Gastrocnemius medialis (tissue), 4 donors: ENCODE measurements around the gene TUBB3. TPM values are rescaled to one million over a fixed set of nuclear protein-coding genes. Genes with fewer than 3 reads are reported as not detected.

ENCODE experiments used
- ATAC-seq, 2 donors: fragments of 150-250 bp; one replicate each; pipeline ENCODE4 v1.9.1; 2016
- DNase-seq, 2 donors: peaks; one replicate each; pipeline ENCODE4 v3.0.0-alpha.2; 2019
- H3K27ac ChIP-seq, 4 donors: fragments of 200-600 bp; sonication (generic); 1 replicate in 1 of 4; 2 replicates in 3 of 4; pipeline ENCODE4 v1.5.1; 2016 to 2018; ENCODE audit warnings: mild to moderate bottlenecking in 2 of 4, moderate library complexity in 1 of 4
- H3K27me3 ChIP-seq, 3 donors: fragments of 200-600 bp; sonication (generic) in 2 of 3; 1 replicate in 1 of 3; 2 replicates in 2 of 3; pipeline versions ENCODE4 v1.5.1 to v1.6.0; 2016 to 2019; ENCODE audit warnings: mild to moderate bottlenecking in 1 of 3, moderate library complexity in 1 of 3
- H3K36me3 ChIP-seq, 2 donors: fragments of 200-600 bp; sonication (generic) in 1 of 2; one replicate each; pipeline ENCODE4 v1.5.1; 2017 to 2018
- H3K4me1 ChIP-seq, 2 donors: fragments of 200-600 bp; sonication (generic) in 1 of 2; one replicate each; pipeline ENCODE4 v1.5.1; 2016 to 2017; ENCODE audit warnings: mild to moderate bottlenecking in 2 of 2
- H3K4me3 ChIP-seq, 4 donors: fragments of 200-600 bp; sonication (generic) in 3 of 4; 1 replicate in 1 of 4; 2 replicates in 3 of 4; pipeline ENCODE4 v1.5.1; 2016 to 2019; ENCODE audit warnings: mild to moderate bottlenecking in 2 of 4
- H3K9me3 ChIP-seq, 3 donors: fragments of 200-600 bp; sonication (generic) in 2 of 3; 1 replicate in 1 of 3; 2 replicates in 2 of 3; pipeline ENCODE4 v1.5.1; 2016 to 2019
- POLR2A ChIP-seq, 2 donors: fragments of 450-650 bp; IDR thresholded peaks; one replicate each; pipeline ENCODE4 v1.6.1; 2017; ENCODE audit warnings: antibody characterized with exemption in 2 of 2, mild to moderate bottlenecking in 2 of 2, moderate library complexity in 2 of 2
- in situ Hi-C, 4 donors: fragments of 200-750 bp; cut with MboI; loops; one replicate each; pipeline versions ENCODE4 v1.15.0 to v1.8.0; 2017; ENCODE audit warnings: low sequenced_read_pairs in 4 of 4
- intact Hi-C: fragments of 100-400 bp; cut with DNase I; formaldehyde crosslinking; loops from one replicate; pipeline ENCODE4 v1.15.1; 2023; ENCODE audit warnings: low total_unique reads
- total RNA-seq, 4 donors: library from RNA; depleted of rRNA; stranded (reverse); fragments of >200 nt; gene quantifications; one replicate each; pipeline versions ENCODE4 v1.1.0 to v1.2.3, GENCODE V29; 2016
- TF ChIP-seq, protein P1 (sequence below), 5 experiments: fragments of 450-650 bp in 3 of 5; fragments of 200-600 bp in 2 of 5; sonication (generic) in 2 of 5; IDR thresholded peaks in 4 of 5; conservative IDR thresholded peaks in 1 of 5; 1 replicate in 4 of 5; 2 replicates in 1 of 5; pipeline ENCODE4 v1.5.1; 2016 to 2019; ENCODE audit warnings: antibody characterized with exemption in 5 of 5, mild to moderate bottlenecking in 3 of 5, moderate library complexity in 3 of 5

Gene TUBB3
- total RNA-seq, 4 donors from 2014 or later = 1.1 TPM; not detected in 3

DNA sequence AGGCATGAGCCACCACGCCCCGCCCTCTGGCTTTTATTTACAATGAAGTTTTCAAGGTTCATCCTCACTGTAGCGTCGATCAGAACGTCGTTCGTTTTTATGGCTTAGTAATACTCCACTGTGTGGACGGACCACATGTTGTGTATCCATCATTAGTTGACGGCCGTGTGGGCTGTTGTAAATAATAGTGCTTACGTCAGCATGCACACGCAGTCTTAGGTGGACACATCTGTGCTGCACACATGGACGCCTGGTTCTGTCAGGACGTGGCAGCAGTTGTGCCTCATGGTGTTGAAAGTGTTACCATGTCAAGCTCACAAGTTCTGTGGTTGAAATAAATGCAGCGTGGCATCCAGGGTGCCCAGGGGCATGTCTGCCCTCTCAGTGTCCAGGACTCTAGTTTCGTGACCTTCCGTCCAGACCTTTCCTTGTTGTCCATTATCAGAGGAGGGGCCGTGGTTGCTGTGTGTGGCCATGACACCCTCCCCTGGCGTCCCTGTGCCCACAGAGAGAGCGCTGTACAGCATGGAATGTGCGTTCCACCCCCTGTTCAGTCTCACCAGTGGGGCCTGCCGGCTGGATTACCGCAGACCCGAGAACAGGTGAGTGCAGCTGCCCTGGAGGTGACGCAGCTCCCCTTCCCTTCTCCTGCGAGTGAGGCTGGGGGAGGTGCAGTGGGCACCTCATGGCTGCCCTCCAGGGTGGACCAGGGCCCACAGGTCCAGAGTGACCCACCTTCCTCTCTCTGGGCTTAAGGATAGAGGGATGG, 27.5 kb upstream of the TUBB3 start:
- no peaks in the 10 kb centered on the region for H3K9me3 ChIP-seq
- H3K27me3 ChIP-seq = no peaks in the 10 kb centered on the region
- peaks cover 0 to 91% of the 10 kb centered on the region in 2 donors for H3K36me3 ChIP-seq
- DNase-seq (no peak), ATAC-seq (no peak)
- no peak overlapping the region for H3K4me3 ChIP-seq
- TF ChIP-seq, protein P1, sequence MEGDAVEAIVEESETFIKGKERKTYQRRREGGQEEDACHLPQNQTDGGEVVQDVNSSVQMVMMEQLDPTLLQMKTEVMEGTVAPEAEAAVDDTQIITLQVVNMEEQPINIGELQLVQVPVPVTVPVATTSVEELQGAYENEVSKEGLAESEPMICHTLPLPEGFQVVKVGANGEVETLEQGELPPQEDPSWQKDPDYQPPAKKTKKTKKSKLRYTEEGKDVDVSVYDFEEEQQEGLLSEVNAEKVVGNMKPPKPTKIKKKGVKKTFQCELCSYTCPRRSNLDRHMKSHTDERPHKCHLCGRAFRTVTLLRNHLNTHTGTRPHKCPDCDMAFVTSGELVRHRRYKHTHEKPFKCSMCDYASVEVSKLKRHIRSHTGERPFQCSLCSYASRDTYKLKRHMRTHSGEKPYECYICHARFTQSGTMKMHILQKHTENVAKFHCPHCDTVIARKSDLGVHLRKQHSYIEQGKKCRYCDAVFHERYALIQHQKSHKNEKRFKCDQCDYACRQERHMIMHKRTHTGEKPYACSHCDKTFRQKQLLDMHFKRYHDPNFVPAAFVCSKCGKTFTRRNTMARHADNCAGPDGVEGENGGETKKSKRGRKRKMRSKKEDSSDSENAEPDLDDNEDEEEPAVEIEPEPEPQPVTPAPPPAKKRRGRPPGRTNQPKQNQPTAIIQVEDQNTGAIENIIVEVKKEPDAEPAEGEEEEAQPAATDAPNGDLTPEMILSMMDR (IDR thresholded peaks at IDR 0.05 in 4 of 5, conservative IDR thresholded peaks at IDR 0.05 in 1 of 5) = no peak
- no peak for TF ChIP-seq POLR2A (IDR thresholded peaks at IDR 0.05)
- intact Hi-C loops = no loop called here
- in situ Hi-C loops = no loop called here
- no peaks in the 10 kb centered on the region for H3K4me1 ChIP-seq
- no peak overlapping the region for H3K27ac ChIP-seq

DNA sequence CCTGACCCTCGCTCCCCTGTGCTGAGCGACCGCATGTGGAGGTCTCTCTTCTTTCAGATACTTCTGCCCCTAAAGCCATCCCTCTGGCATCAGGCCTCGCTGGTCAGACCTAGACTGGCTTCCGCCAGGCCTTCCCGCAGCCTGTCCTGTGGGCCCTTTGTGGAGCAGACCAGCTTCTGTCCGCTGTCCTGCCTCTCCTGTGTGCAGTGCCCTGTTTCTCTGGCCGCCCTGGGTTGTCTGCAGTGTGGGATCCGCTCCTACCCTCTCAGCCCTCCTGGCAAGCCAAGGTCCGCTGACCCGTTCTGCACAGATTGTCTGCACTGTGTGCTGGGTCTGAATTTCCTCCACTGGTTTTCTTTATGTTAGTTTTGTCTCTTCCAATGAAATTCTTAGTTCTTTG, 25.9 kb upstream of the TUBB3 start:
- H3K4me1 ChIP-seq = no peaks in the 10 kb centered on the region
- ATAC-seq (no peak), DNase-seq (no peak)
- TF ChIP-seq, protein P1 (IDR thresholded peaks at IDR 0.05 in 4 of 5, conservative IDR thresholded peaks at IDR 0.05 in 1 of 5) = no peak
- TF ChIP-seq POLR2A (IDR thresholded peaks at IDR 0.05) = no peak
- no peaks in the 10 kb centered on the region for H3K27me3 ChIP-seq
- H3K36me3 ChIP-seq = peaks cover 0 to 81% of the 10 kb centered on the region in 2 donors
- H3K27ac ChIP-seq = no peak overlapping the region
- no peaks in the 10 kb centered on the region for H3K9me3 ChIP-seq
- intact Hi-C loops (no loop called here), in situ Hi-C loops (no loop called here)
- H3K4me3 ChIP-seq = no peak overlapping the region

DNA sequence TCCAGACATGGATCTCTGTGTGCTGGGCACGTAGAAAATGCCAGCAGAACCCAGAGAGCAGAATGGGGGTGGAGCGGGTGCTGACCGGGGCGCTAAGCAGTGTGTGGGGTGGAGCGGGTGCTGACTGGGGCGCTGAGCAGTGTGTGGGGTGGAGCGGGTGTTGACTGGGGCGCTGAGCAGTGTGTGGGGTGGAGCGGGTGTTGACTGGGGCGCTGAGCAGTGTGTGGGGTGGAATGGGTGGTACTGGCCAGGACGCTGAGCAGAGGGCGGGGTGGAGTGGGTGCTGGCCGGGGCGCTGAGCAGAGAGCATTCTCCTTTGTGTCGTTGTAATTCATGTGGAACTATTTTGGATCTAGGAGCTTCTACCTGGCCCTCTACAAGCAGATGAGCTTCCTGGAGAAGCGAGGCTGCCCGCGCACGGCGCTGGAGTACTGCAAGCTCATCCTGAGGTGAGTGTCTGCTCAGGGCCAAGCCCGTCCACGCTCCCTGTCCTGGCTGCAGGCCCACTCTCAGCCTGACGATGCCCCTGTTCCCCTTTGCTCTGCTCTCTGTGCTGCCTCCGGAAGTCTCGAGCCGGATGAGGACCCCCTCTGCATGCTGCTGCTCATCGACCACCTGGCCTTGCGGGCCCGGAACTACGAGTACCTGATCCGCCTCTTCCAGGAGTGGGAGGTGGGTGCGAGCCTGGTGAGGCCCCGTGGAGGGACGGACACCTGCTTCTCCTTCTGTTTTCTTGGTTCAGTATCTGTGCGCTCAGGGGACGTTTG, 24.8 kb upstream of the TUBB3 start:
- H3K4me3 ChIP-seq = no peak overlapping the region
- no peaks in the 10 kb centered on the region for H3K27me3 ChIP-seq
- no peaks in the 10 kb centered on the region for H3K4me1 ChIP-seq
- no peaks in the 10 kb centered on the region for H3K9me3 ChIP-seq
- no peak overlapping the region for H3K27ac ChIP-seq
- H3K36me3 ChIP-seq = peaks cover 0 to 77% of the 10 kb centered on the region in 2 donors
- ATAC-seq (no peak), DNase-seq (no peak)
- no peak for TF ChIP-seq POLR2A (IDR thresholded peaks at IDR 0.05)
- intact Hi-C loops = no loop called here
- in situ Hi-C loops = no loop called here

DNA sequence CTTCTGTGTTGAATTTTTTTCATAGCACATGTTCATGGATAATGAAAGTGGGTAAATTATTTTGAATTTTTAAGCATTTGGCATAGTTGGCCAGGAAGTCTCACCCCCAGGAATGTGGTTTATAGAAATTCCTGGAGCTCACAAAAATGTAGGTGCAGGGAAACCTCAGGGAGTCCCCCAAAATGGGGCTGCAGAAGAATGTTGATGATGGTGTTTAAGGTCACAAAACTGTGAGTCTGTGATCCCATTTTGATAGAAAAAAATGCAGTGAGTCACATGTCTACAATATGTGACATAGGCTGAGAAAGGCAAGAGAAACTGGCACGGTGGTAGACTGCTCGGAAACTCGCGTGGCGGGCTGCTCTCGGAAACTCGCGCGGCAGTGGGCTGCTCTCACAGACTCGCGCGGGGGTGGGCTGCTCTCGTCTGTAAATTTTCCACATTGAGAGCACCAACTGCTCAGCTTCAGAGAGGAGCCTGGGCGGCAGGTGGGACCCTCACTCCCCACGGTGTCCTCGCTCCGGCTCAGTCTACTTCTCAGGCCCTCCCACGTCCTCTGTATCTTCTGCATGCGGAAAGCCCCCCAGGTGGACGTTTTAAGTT, 23.2 kb upstream of the TUBB3 start:
- intact Hi-C loops (no loop called here), in situ Hi-C loops (no loop called here)
- ATAC-seq = no peak
- no peaks in the 10 kb centered on the region for H3K4me1 ChIP-seq
- no peaks in the 10 kb centered on the region for H3K27me3 ChIP-seq
- TF ChIP-seq, protein P1 (IDR thresholded peaks at IDR 0.05 in 4 of 5, conservative IDR thresholded peaks at IDR 0.05 in 1 of 5) = no peak
- no peak for TF ChIP-seq POLR2A (IDR thresholded peaks at IDR 0.05)
- no peak overlapping the region for H3K4me3 ChIP-seq
- H3K36me3 ChIP-seq = peaks cover 0 to 84% of the 10 kb centered on the region in 2 donors
- no peaks in the 10 kb centered on the region for H3K9me3 ChIP-seq
- H3K27ac ChIP-seq = no peak overlapping the region
- DNase-seq = no peak

DNA sequence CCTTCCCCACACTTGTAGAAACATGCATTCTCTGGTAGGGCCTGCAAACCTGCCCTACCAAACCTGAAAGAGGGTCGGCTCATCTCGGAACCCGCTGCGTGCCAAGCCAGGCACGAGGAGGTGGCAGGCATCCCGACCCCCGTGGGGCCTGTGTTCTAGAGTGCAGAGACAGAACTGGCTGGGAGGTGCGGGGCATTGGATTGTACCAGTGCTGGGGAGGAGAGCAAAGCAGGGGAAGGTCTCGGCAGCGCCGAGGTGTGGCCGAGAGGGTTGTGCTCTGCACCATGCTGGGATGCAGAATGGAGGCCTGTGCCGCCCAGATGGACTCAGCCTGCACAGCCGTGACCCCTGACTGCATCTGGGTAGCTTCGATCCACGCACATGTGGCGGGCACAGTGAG, 22.3 kb upstream of the TUBB3 start:
- Histone ChIP-seq H3K27ac (no peak overlapping the region), H3K9me3 (no peaks in the 10 kb centered on the region), H3K36me3 (peaks cover 0 to 83% of the 10 kb centered on the region in 2 donors), H3K4me3 (no peak overlapping the region), H3K27me3 (no peaks in the 10 kb centered on the region), H3K4me1 (no peaks in the 10 kb centered on the region)
- in situ Hi-C loops (no loop called here), intact Hi-C loops (no loop called here)
- TF ChIP-seq, protein P1 (IDR thresholded peaks at IDR 0.05 in 4 of 5, conservative IDR thresholded peaks at IDR 0.05 in 1 of 5) = no peak
- TF ChIP-seq POLR2A (IDR thresholded peaks at IDR 0.05) = no peak
- DNase-seq (no peak), ATAC-seq (no peak)
